Activated naive CD4-positive, alpha-beta T cell treated with anti-CD3 and anti-CD28 coated beads, Interleukin-2, amount 50 U/mL, for 72 hours (primary cell): ENCODE data around the gene GRIFIN. TPM values are rescaled to one million over a fixed set of nuclear protein-coding genes. Genes with fewer than 3 reads are reported as not detected.

Source experiments
- ATAC-seq, 2 donors: fragments of 150-1000 bp; cut with Tn5 transposase; 2 replicates each; pipeline ENCODE4 v1.10.0; 2021; ENCODE audit warnings: mild to moderate bottlenecking in 2 of 2, moderate library complexity in 2 of 2
- DNase-seq, 2 donors: peaks; one replicate each; pipeline ENCODE4 v3.0.0; 2021 to 2022; ENCODE audit warnings: low spot score in 2 of 2
- H3K27ac Mint-ChIP-seq, 2 donors: one replicate each; pipeline ENCODE4 v1.8.0; 2022; ENCODE audit warnings: mild to moderate bottlenecking in 2 of 2, mixed read lengths in 2 of 2
- H3K36me3 Mint-ChIP-seq, 2 donors: one replicate each; pipeline ENCODE4 v1.8.0; 2022; ENCODE audit warnings: mixed read lengths in 2 of 2
- H3K9me3 Mint-ChIP-seq, 2 donors: one replicate each; pipeline ENCODE4 v1.8.0; 2022; ENCODE audit warnings: mixed read lengths in 2 of 2
- total RNA-seq, 2 donors: library from RNA; stranded (reverse); gene quantifications; one replicate each; pipeline ENCODE4 v1.2.3, GENCODE V29; 2022

GRIFIN gene
- total RNA-seq, 2 donors from 2014 or later = not detected

GRCh38 chr7:2504128-2504888 lies 28.1 kb upstream of the GRIFIN start:
- ATAC-seq (no peak), DNase-seq (no peak)
- H3K36me3 Mint-ChIP-seq = no peaks in the 10 kb centered on the region
- no peaks in the 10 kb centered on the region for H3K9me3 Mint-ChIP-seq
- H3K27ac Mint-ChIP-seq = peak overlapping the region in 1 of 2 donors; percentile 74

GRCh38 chr7:2503056-2503941 lies 27.1 kb upstream of the GRIFIN start:
- no peaks in the 10 kb centered on the region for H3K36me3 Mint-ChIP-seq
- no peaks in the 10 kb centered on the region for H3K9me3 Mint-ChIP-seq
- H3K27ac Mint-ChIP-seq = peak overlapping the region in 1 of 2 donors; percentile 74
- DNase-seq (no peak), ATAC-seq (no peak)

- Mint-ChIP-seq H3K9me3 (no peaks in the 10 kb centered on the region), H3K27ac (no peak overlapping the region), H3K36me3 (no peaks in the 10 kb centered on the region)
- ATAC-seq (no peak), DNase-seq (no peak)
These were observed 26.4 kb upstream of the GRIFIN start for GRCh38 chr7:2502647-2502966.

- ATAC-seq (no peak), DNase-seq (no peak)
- Mint-ChIP-seq H3K36me3 (no peaks in the 10 kb centered on the region), H3K27ac (no peak overlapping the region), H3K9me3 (no peaks in the 10 kb centered on the region)
These were observed 25.9 kb upstream of the GRIFIN start for GRCh38 chr7:2501947-2502646.

GRCh38 chr7:2500701-2501100 lies 24.5 kb upstream of the GRIFIN start:
- ATAC-seq (no peak), DNase-seq (no peak)
- no peaks in the 10 kb centered on the region for H3K9me3 Mint-ChIP-seq
- no peaks in the 10 kb centered on the region for H3K36me3 Mint-ChIP-seq
- no peak overlapping the region for H3K27ac Mint-ChIP-seq

- no peak for ATAC-seq
- no peak overlapping the region for H3K27ac Mint-ChIP-seq
- H3K9me3 Mint-ChIP-seq = no peaks in the 10 kb centered on the region
These were observed 23.7 kb upstream of the GRIFIN start for GRCh38 chr7:2499719-2500430.

GRCh38 chr7:2499181-2499580 lies 23.0 kb upstream of the GRIFIN start:
- H3K27ac Mint-ChIP-seq = no peak overlapping the region
- ATAC-seq (no peak), DNase-seq (no peak)
- no peaks in the 10 kb centered on the region for H3K9me3 Mint-ChIP-seq
- no peaks in the 10 kb centered on the region for H3K36me3 Mint-ChIP-seq

More at GRCh38 chr7:2499719-2500430, 23.7 kb upstream of the GRIFIN start:
- no peaks in the 10 kb centered on the region for H3K36me3 Mint-ChIP-seq
- no peak for DNase-seq

- ATAC-seq (no peak), DNase-seq (no peak)
- Mint-ChIP-seq H3K27ac (no peak overlapping the region), H3K36me3 (no peaks in the 10 kb centered on the region), H3K9me3 (no peaks in the 10 kb centered on the region)
These were observed 22.5 kb upstream of the GRIFIN start for GRCh38 chr7:2498708-2499107.

- Mint-ChIP-seq H3K9me3 (no peaks in the 10 kb centered on the region), H3K27ac (no peak overlapping the region), H3K36me3 (no peaks in the 10 kb centered on the region)
- no peak for DNase-seq
- ATAC-seq = no peak
These were observed 21.5 kb upstream of the GRIFIN start for GRCh38 chr7:2497500-2498336.

- DNase-seq (no peak), ATAC-seq (no peak)
- Mint-ChIP-seq H3K9me3 (peaks cover 2% of the 10 kb centered on the region in 2 donors), H3K27ac (no peak overlapping the region), H3K36me3 (no peaks in the 10 kb centered on the region)
These were observed 20.9 kb upstream of the GRIFIN start for GRCh38 chr7:2497065-2497464.

GRCh38 chr7:2496375-2496774 lies 20.2 kb upstream of the GRIFIN start:
- ATAC-seq = no peak
- Mint-ChIP-seq H3K36me3 (no peaks in the 10 kb centered on the region), H3K27ac (no peak overlapping the region), H3K9me3 (peaks cover 5 to 9% of the 10 kb centered on the region in 2 donors)
- no peak for DNase-seq

- no peaks in the 10 kb centered on the region for H3K36me3 Mint-ChIP-seq
These were observed 19.5 kb upstream of the GRIFIN start for GRCh38 chr7:2495418-2496299.

GRCh38 chr7:2494191-2495130 lies 18.3 kb upstream of the GRIFIN start:
- ATAC-seq (no peak), DNase-seq (no peak)
- peaks cover 5 to 10% of the 10 kb centered on the region in 2 donors for H3K9me3 Mint-ChIP-seq
- H3K36me3 Mint-ChIP-seq = no peaks in the 10 kb centered on the region
- H3K27ac Mint-ChIP-seq = no peak overlapping the region

More at GRCh38 chr7:2495418-2496299, 19.5 kb upstream of the GRIFIN start:
- Mint-ChIP-seq H3K9me3 (peaks cover 5 to 10% of the 10 kb centered on the region in 2 donors), H3K27ac (no peak overlapping the region)
- no peak for ATAC-seq
- DNase-seq = no peak
